KG1 (cell line): Measurements from ENCODE around the gene SYT7.

Experiments used
- DNase-seq: peaks from one replicate; lab custom pipeline; 2025; lab: John Stamatoyannopoulos, UW

Gene SYT7

DNA sequence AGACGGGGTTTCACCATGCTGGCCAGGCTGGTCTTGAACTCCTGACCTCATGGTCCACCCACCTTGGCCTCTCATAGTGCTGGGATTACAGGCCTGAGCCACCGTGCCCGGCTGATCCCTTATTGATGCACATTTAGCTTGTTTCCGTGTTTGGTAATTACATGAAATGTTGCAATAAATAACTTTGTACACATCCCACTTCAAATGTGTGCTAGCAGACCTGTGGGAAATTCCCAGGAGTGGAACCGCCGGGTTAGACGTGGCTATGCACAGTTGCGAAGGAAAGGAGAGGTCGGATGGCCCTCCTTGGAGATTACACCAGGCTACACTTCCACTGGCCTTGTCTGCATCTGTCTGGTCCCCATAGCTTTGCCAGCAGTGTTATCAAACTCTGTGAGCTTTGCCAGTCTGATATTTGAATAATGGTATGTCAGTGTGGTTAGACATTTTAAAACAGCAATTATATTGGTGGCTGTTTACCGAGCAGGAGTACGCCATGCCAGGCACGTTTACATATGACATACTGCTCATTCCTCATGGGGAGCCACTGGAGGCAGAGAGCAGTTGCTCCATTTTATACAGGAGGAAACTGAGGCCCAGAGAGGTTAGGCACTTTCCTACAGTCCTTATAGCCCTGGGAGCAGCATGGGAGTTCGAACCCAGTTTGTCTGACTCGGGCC lies 27.2 kb upstream of the SYT7 start:
- DNase-seq, result no peak

DNA sequence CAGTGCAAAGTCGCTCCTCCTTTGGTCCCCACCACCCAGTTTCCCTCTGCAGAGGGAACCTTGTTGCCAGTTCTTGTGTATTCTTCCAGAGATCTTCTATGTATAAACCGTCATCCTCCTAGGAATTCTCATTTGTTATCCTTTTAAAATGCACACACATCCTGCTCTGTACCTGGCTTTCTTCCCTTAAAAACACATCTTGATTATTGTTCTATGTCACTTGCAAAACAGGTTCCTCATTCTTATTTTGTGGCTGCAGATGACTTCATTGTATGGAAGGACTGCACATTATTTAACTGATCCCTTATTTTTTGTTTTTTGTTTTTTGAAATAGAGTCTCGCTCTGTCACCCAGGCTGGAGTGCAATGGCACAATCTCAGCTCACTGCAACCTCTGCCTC lies 26.6 kb upstream of the SYT7 start:
- DNase-seq, result no peak

DNA sequence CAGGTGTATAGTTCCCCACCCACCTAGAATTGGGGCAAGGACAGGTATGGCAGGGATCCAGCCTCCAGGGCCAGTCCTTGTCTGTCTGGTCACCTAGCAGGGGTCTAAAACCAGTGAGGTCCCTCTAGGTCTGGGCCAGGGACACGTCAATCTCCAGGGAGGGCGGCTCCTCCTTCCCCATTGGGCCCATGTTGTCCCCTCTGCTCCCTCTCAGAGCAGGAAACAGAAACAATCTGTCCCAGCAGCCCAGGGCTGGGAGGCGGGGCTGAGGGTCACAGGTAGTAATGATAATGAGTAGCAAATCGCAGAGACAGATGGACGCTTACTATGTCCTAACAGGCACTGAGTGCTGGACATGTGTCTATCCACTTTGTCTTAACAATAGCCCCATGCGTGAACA lies 22.8 kb upstream of the SYT7 start:
- DNase-seq, result no peak

DNA sequence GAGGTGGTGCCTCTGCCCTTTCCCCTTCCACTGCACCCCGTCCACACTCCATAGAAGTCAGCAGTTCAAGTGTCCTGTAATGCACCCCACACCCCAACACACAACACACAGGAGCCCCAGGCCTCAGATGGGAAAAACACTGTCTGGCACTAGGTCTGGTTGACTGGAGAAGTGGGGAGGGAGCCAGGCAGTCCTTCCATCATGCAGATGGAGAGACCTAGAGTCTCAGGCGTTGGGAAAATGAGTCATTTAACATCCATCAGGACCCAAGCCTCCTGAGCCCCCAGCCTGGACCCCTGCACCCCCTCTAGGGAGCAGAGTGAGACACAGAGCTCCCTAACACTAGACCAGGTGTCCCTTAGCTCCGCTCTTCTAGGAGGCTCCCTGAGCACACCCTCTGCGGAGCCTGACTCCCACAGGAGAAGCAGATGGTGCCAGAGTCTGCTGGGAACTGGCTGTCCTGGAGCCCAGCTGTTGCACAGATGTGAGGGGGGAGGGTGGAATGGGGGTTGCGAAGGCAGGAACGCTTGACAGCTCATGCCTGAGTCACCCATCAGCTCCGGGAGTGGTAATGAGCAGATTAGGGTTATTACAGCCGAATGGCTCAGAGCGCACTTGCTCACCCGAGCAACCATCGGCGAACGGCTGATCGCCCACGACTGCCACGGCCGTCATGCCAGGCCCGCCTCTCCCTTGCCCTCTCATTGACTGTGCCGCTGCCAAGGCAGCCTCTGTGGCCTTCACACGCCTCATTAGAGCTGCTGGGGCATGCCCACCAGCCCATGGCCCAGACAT lies 22.1 kb upstream of the SYT7 start:
- DNase-seq, result no peak

DNA sequence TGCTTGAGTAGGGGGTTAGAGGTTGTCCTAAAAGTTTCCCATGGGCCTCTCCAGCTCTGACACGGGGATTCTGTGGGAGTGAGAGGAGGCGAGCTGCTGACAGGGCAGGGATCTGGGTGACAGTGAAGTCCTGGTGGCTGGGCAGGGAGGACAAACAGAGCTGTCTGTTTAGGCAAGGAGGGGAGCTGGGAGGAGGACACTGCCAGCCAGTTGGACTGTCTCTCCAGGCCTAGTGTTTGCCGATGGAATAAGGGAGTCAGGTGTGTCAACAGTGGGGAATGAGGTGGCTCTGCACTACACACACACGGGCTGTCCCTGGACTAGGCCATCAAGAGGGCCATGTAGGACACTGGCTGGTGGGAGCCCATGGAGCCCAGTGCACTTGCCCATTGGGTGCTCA lies 20.6 kb upstream of the SYT7 start:
- no peak for DNase-seq

DNA sequence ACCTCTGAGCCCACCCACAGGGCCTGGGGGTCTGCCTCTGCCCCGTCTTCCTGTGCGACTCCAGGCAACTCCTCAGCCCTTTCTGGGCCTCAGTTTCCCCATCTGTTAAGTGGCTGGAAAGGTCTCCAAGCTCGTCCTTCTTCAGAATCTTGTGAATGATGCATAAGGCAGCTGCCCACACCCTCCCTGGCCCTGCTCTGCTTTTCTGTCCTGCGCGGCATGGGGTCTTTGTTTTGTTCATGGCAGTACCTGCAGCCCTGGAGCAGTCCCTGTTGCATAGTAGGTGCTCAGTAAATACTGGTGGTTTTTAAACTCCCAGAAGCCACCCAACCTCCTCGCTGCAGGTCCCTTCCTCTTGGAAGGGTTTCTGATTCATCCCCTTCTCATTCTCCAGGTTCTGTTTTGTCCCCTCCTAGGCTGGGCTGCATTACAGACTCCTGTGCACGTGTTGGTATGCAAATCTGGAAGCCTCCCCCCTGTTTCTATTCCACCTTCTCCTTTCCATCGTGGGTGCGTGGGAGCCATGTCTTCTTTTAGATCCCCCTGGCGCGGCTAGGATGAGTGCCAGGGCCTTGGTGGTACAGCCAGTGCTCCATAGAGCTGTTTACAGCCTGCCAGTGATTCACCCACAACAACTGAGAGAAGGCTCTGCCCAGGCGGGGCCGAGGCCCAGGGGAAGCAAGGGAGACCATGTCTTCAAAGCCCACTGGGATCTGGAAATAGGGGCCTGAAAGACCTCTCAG lies 19.3 kb upstream of the SYT7 start:
- DNase-seq, result no peak

DNA sequence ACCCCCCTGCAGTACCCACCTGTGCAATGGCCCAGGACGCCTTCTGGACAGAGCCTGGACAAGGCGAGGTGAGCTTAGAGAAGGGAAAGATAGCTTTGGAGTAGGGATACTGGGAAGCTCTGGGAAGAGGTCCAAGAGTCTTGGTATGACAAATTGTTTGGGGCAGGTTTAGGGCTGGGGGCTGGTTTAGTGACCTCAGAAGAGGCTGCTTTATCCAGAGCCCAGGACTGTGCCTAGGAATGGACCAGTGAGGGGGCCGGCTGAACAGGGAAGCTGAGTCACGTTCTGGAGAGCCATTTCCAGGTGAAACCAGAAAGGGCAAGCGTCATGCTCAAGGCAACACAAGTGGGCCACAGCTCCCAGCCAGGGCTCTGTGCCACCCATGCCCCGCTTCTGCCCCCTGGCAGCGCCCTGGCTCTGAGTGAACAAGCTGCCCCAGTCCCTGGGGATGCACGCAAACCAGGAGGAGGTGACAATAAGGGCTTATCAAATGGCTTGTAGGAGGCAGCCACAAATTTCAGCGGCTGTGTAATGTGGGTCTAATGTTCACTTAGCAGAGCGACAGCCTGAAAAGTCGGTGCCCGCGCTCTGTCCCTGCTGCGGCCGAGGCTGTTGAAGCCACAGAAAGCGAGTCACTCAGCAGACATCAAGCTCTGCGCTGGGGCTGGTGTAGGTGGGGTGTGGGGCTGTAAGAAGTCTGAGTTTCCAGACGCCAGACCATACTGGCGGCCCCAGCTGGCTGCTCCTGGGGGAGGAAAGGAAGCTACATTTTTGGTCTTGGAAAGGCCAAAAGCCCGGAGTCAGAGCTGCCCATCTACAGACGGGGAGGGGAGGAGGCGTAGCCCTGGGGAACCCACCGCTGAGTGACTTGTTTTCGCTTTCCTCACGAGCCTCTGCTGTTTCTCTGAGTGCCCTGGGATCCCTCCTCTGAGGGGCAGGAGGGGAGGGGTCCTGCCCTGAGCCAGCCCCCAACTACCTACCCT lies 18.3 kb upstream of the SYT7 start:
- DNase-seq, result no peak

DNA sequence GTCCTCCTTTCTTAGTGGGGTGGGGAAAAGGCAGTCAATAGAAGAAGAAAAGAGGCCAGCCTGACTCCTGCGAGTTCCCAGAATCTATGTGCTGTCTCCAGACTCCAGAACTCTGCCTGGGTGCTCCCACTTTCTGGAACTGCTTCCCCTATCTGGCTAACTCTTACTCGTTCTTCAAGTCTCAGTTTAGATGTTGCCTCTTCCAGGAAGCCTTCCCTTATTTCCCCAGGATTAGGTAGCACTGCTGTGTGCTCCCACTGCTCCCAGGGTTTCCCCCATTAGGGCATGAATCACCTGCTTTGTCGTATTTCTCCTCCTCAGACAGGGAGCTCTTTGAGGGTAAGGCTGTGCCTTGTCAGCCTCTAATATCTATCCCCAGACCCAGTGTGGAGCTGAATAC lies 17.5 kb upstream of the SYT7 start:
- no peak for DNase-seq

DNA sequence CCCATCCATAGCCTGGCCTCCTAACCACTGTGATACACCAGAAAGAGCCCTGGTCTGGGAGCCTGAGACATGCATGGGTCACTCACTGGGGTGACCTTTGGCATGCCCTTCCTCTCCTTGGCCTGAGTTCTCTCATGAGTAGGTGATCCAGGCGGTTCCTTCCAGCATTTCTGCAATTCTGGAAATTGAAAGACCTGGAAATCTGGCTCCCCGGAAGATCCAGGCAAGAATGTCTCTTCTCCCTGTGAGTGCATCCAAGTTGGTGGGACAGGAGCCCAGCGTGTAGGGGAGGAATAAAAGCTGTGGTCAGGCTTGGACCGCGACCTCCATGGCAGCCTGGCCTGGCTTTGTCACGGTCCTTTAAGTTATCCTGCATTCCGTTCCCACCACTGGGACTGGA lies 16.1 kb upstream of the SYT7 start:
- no peak for DNase-seq

DNA sequence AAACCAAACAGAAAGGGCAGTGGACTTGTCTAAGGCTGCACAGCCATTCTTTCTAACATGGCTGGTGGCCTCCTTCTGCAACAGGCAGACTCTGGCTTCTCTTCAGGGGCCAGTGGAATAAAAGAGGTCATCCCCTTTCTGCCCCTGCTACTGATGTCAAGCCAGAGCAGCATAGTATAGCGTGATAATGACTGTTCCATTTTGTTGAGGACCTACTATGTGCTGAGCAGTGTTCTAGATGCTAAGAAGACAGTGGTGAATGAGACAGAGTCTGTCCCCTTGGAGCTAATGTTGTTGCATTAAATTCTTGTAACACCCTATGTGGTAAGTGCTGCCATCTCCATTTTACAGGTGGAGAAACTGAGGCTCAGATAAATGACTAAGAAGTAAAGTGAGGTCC lies 15.7 kb upstream of the SYT7 start:
- no peak for DNase-seq

DNA sequence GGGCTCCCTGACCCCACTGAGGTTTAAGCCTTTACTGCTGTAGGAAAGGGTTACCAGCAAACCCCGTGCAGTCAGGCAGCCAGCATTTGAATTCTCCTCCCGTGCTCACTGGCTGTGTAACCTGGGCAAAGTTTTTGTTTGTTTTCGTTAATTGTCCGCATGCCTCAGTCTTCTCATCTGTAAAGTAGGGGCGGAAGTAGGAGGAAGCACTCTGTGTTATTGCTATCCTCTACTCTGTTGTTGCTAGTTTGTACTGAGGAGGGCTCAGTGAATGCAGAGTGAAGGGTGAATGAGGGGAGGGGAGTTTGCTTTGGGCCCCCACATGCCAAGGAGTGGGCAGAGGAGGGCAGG lies 14.0 kb upstream of the SYT7 start:
- DNase-seq, result no peak

DNA sequence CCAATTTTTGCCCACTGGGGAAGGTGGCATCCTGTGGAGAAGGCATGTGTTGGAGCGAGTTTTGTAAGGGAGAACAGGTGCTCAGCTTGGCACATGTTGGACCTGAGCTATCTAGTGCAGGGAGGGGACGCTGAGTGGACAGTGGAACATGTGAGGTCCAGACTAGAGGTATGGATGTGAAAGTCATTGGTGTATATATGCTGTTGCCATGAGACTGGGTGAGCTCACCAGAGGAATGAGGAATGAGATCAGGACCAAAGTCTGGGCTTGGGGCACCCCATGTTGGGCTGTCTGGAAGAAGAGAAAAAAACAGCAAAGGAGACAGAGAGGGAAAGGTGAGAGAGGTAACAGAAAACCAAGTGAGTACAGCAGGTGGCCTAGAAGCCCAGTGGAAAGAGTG lies 12.3 kb upstream of the SYT7 start:
- no peak for DNase-seq

DNA sequence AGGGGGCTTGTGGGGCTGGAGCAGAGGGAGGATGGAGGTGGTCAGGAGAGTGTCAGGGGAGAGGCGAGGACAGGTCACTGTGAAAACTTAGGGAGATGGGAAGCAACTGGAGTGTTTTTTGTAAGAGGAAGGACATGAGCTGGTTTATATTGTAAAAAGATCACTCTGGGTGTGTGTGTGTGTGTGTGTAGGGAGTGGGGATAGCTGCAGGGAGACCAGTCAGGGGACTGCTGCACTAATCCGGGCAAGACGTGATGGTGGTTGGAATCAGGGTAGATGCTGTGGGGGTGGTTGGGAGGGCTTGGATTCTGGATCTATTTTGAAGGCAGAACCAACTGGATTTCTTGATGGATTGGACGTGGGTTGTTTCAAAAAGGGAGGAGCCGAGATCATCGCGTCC lies 11.3 kb upstream of the SYT7 start:
- DNase-seq, result no peak

DNA sequence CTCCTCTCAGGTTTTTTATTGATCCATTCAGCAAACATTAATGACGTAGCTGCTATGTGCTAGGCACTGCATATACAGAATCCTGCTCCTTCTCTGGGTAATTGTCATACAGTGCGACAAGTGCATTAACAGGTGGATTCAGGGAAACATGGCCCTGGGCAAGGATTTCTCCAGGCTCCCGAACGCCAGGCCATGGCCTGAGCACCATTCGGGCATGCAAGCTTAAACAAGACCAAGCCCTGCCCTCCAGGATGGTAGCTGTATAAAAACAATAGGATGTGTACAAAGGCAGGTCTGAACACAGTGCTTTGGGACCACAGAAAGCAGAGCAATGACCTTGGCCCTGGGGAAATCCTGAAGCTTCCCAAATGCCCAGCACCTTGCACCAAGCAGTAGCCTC lies 9.1 kb upstream of the SYT7 start:
- no peak for DNase-seq

DNA sequence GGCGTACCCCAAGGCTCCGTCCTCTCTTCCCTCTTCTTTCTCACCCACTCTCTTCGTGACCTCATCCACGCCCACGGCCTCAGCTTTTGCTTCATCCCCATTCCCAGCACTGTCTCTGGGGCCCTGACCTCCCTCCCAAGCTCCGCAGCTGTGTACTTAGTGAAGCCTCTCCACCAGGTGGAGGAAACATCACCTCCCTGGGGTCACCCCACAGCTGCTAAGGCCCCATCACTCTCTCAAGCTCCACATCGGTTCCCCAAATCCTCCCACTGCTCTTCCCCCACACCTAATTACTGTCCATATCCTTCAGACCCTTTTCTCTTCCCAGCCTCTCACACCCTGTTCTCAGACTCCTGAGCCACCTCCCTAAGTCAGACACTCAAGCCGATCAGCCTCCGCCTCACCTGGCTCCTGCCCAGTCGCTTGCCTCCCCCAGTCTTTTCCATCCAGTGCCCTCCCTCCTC lies 7.9 kb upstream of the SYT7 start:
- no peak for DNase-seq

DNA sequence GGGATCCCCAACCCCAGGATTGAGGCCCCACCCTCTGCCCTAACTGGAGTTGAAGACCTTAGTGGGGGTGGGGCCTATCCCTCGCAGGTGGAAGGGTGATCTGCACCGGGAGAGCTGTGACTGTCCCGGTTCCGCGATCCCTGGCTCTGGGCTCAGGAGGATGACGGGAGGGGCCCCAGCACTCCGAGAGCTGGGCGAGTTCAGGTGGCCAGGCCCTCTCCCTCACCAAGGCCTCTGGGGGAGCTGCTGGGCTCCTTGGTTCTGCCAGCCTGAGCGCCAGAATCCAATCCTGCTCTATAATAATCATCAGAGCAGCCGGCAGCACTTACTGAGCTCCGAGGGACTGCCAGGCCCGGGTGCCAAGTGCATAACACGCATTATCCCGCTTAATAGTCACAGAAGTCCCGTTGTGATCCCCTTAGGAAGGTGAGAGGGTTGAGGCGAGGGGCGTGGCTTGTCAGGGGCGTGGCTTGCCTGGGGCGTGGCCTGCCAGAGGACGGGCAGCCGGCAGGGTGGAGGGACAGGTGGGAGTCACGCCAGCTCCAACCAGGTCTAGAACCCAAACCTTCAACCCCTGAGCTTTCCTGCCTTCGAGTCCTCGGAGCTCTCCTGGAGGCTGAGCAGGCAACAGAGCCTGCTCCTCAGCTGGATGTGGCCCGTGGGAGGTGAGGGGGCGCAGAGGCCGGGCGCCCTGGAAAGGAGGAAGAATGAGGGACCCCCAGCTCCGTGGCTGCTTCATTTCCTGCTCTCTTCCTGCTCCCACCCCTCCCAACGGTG lies 7.3 kb upstream of the SYT7 start:
- no peak for DNase-seq

DNA sequence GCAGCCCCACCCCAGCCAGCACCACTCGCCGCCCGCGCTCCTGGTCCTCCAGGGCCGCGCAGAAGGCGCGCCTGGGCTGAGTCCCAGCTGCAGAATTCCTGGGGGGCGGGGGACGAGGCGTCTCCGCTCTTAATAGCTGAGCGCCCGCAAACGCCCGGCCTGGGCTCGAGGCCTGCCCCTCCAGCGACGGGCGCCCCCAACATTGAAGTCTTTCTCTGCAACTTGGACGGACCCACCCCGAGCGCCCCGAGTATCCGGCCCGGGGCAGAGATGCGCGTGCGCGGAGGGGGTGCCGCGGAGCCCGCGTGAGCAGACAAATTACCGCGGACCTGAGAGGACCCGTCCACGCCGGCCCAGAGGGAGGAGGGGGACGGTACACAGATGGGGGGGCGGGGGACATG lies 6.7 kb upstream of the SYT7 start:
- DNase-seq, result no peak

DNA sequence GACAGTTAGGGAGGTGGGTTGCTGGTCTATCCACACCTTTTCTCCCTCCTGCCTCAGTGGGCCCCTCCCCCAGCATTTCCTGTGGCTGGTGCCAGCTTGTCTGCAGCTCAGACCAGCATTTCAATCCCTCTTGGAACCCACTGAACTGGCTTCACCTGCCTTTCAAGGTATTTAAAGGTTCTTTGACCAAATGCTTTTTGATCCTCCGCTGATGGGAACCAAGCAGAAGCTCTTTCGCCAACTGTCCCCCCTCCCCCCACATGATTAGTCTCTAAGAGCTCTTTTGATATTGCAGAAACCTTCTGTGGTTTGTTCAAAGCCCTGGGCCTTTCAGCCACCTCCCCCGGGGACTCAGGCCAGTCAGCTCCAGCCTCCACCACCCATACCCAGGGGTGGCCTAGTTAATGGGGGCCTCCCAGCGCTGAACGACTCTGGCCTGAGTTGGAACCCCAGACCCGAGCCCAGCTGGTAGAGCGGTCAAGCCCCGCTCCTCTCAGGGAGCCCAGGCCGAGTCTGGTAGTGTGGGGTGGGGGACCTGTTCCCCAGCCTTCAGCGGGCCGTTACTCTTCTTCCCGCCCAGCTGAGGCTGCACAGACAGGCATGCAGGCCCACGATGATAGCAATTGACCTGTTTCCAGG lies 6.0 kb upstream of the SYT7 start:
- DNase-seq, result no peak

DNA sequence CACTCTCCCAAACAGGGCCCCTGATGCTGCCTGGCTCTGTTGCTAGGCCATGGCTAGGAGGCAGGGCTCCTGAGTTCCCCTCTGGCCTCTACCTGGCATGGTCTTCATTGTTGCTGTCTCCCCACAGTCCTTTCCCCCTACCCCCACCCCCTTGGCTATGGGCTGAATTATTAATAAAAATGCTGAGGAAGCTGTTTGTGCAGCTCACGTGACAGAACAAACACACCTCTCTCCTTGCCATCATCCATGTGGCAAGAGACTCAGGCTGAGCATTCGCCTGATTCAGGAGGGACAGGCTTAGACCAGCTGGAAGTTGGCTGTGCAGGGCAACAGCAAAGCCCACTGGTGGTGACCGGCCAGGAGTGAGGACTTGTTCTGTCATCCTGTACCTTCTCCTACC lies 4.2 kb upstream of the SYT7 start:
- DNase-seq, result no peak

DNA sequence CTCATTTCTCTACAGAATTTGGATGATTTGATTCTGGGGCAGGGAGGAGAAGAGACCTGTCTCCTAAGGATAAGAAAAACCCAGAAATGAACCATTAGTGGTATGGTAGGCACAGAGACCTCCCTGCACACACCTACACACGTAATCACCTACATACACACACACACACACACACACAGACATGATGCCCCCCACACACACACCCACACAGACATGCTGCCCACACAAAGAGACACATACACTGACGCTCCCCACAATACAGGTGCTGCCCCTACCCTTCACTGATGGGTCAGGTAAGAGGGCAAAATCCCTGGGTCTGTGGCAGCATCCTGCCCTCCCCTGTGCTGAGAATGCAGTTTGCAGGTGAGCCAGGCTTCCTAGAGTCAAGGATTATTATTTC lies 1.1 kb upstream of the SYT7 start:
- DNase-seq, result no peak
